ENCODE data around the gene RAD21L1. TPM values are rescaled to one million over a fixed set of nuclear protein-coding genes. Genes with fewer than 3 reads are reported as not detected.
"Not testable (repeated sequence)": the region's sequence is repeated elsewhere in the genome, so short reads cannot be mapped to it uniquely, and the experiment has no call there.

Gene RAD21L1
- total and polyA plus RNA-seq, 4 donors = not detected

DNA sequence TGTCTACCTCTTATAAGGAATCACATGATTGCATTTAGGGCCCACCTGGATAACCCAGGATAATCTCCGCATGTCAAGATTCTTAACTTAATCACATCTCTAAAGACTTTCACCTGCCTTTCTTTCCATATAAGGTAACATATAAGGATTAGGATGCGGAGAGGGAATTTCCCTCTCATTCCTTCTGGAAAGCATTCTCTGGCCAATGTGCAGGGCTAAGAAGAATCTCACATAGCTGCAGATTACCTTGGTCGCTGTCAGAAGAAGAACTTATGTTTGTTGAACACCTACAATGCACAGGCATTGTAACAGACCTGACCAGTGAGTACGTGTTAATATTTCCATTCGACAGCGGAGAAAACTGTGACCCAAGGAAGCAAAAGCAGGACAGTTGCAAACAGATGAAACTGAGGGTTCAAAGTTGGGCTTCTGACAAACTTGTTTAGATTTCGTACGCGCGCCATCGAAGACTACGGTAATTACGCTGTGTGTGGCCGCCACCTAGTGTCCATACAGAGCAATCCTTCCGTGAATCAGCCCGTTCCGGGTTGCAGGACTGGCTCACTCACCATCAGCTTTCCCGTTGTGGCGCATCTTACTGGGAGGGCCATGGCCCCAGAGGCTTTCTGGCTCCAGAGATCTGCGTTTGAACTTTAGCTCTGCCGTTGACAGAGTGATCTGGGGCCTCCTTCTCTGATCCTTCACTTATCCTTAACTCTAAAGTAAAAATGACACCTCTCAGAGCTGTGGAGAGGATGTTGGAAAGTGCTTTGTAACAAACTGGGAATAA, 13.0 kb upstream of the RAD21L1 start:
- H3K9me3 ChIP-seq (ENCODE audit: control insufficient read depth, low read length) = peaks cover 3% of the 10 kb centered on the region
- H3K36me3 ChIP-seq (ENCODE audit: control insufficient read depth in 1 of 2, insufficient read depth in 2 of 2, low read length in 1 of 2) = no peaks in the 10 kb centered on the region
- no peak overlapping the region for H3K4me3 ChIP-seq (ENCODE audit: low read length in 2 of 2)
- DNase-seq (peak; percentile 68 to 85), ATAC-seq (ENCODE audit: low FRiP score) (peak; percentile 81)
- 12% methylated on average over 21 of the region's 21 CpGs for WGBS, 2 donors
- intact Hi-C loops (cut with DNase I) = loop anchor here (5.0 kb wide), 1 partner anchor 396 kb away; no protein-coding TSS in a partner anchor
- no peaks in the 10 kb centered on the region for H3K4me1 ChIP-seq (ENCODE audit: control insufficient read depth in 1 of 2, insufficient read depth in 2 of 2, low read length in 2 of 2)
- no peak overlapping the region for H3K27ac ChIP-seq (ENCODE audit: low read depth in 1 of 2, low read length in 2 of 2)
- H3K27me3 ChIP-seq (ENCODE audit: control insufficient read depth in 1 of 2, insufficient read depth in 2 of 2, low read length in 1 of 2) = no peaks in the 10 kb centered on the region

DNA sequence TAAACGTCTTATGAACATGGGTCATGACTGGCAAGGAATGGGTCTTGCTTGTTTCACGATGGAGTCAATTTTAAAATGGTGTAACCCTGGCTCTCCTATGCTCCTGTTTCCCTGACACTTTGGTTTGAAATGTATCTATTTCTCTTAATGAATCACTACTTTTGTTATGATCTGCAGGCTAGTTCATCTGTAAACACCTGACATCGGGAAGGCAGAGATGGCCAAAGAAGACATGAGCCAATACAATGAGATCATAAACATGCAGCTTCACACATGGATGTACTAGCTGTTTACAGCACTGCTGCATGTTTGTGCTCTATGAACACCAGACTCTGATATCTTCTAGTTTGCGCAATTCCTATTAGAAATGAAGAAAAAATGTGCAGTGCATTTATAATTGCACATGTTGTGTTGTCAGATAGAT, 11.0 kb upstream of the RAD21L1 start:
- DNase-seq = no peak
- H3K27me3 ChIP-seq (ENCODE audit: control insufficient read depth in 1 of 2, insufficient read depth in 2 of 2, low read length in 1 of 2) = no peaks in the 10 kb centered on the region
- no peak for ATAC-seq (ENCODE audit: low FRiP score)
- H3K9me3 ChIP-seq (ENCODE audit: control insufficient read depth, low read length) = peaks cover 2% of the 10 kb centered on the region
- H3K4me1 ChIP-seq (ENCODE audit: control insufficient read depth in 1 of 2, insufficient read depth in 2 of 2, low read length in 2 of 2) = no peaks in the 10 kb centered on the region
- no peak overlapping the region for H3K4me3 ChIP-seq (ENCODE audit: low read length in 2 of 2)
- no peak overlapping the region for H3K27ac ChIP-seq (ENCODE audit: low read depth in 1 of 2, low read length in 2 of 2)
- intact Hi-C loops (cut with DNase I) = loop anchor here (5.0 kb wide), 1 partner anchor 398 kb away; no protein-coding TSS in a partner anchor
- WGBS, 2 donors = 68 to 74% methylated on average over 4 of the region's 4 CpGs
- no peaks in the 10 kb centered on the region for H3K36me3 ChIP-seq (ENCODE audit: control insufficient read depth in 1 of 2, insufficient read depth in 2 of 2, low read length in 1 of 2)

DNA sequence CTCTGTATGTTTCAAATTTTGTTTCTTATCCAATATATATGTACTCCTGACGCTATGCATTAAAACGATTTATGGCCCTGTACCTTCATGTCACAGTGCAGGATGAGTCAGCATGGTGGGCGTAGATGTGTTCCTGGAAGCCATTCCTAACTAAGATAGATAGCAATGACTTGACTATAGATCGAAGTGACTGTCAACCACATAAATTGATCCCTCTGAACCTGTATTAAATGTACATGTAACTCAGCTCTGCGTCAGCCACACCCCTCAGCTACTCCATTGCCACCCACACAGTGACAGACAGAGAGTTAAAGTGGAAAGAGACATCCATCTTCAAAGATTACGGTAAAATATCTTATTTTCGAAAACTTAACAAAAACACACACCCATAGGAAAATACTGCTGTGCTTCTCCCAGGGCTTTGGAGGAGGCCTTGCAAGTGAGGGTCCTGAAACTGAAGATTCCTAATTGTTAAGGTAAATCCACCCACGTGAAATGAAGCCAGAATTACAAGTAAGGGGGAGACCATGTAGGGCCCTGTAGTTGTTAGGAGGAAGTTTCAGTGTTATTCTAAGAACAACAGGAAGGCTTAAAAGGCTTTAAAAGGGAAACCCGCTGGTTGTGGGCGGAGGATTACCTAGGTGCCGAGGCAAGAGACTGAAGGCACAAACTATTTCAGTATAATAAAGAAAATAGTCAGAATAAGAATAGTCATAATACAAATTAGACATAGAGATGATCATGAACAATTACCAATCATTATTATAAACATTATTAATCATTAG, 10.3 kb upstream of the RAD21L1 start:
- intact Hi-C loops (cut with DNase I) = no loop called here
- no peaks in the 10 kb centered on the region for H3K9me3 ChIP-seq (ENCODE audit: control insufficient read depth, low read length)
- DNase-seq (no peak), ATAC-seq (ENCODE audit: low FRiP score) (no peak)
- H3K27me3 ChIP-seq (ENCODE audit: control insufficient read depth in 1 of 2, insufficient read depth in 2 of 2, low read length in 1 of 2) = no peaks in the 10 kb centered on the region
- no peak overlapping the region for H3K27ac ChIP-seq (ENCODE audit: low read depth in 1 of 2, low read length in 2 of 2)
- H3K4me3 ChIP-seq (ENCODE audit: low read length in 2 of 2) = no peak overlapping the region
- H3K36me3 ChIP-seq (ENCODE audit: control insufficient read depth in 1 of 2, insufficient read depth in 2 of 2, low read length in 1 of 2) = no peaks in the 10 kb centered on the region
- 67 to 70% methylated on average over 11 of the region's 11 CpGs for WGBS, 2 donors
- H3K4me1 ChIP-seq (ENCODE audit: control insufficient read depth in 1 of 2, insufficient read depth in 2 of 2, low read length in 2 of 2) = no peaks in the 10 kb centered on the region

DNA sequence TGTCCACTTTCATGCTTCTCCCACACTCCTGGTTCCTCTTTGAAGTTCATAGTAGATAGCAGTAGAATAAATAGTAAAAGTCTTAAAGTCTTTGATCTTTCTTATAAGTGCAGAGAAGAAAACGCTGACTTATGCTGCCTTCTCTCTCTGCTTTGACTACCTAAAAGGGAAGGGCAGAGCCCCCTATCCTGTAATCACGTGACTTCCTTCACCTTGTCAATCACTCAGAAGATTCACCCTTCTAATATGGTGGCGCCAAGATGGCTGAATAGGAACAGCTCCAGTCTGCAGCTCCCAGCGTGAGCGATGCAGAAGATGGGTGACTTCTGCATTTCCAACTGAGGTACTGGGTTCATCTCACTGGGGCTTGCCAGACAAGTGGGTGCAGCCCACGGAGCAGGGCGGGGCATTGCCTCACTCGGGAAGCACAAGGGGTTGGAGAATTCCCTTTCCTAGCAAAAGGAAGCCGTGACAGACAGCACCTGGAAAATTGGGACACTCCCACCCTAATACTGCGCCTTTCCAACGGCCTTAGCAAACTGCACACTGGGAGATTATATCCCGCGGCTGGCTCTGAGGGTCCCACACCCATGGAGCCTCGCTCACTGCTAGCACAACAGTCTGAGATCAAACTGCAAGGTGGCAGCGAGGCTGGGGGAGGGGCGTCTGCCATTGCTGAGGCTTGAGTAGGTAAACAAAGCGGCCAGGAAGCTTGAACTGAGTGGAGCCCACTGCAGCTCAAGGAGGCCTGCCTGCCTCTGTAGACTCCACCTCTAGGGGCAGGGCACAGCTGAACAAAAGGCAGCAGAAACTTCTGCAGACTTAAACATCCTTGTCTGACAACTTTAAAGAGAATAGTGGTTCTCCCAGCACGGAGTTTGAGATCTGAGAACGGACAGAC, 9.1 kb upstream of the RAD21L1 start:
- intact Hi-C loops (cut with DNase I); ATAC-seq (ENCODE audit: low FRiP score); H3K4me1 ChIP-seq (ENCODE audit: control insufficient read depth in 1 of 2, insufficient read depth in 2 of 2, low read length in 2 of 2); H3K27me3 ChIP-seq (ENCODE audit: control insufficient read depth in 1 of 2, insufficient read depth in 2 of 2, low read length in 1 of 2); H3K9me3 ChIP-seq (ENCODE audit: control insufficient read depth, low read length); H3K36me3 ChIP-seq (ENCODE audit: control insufficient read depth in 1 of 2, insufficient read depth in 2 of 2, low read length in 1 of 2); DNase-seq; H3K4me3 ChIP-seq (ENCODE audit: low read length in 2 of 2); H3K27ac ChIP-seq (ENCODE audit: low read depth in 1 of 2, low read length in 2 of 2): not testable (repeated sequence)
- WGBS, 2 donors = 80 to 81% methylated on average over 19 of the region's 19 CpGs

DNA sequence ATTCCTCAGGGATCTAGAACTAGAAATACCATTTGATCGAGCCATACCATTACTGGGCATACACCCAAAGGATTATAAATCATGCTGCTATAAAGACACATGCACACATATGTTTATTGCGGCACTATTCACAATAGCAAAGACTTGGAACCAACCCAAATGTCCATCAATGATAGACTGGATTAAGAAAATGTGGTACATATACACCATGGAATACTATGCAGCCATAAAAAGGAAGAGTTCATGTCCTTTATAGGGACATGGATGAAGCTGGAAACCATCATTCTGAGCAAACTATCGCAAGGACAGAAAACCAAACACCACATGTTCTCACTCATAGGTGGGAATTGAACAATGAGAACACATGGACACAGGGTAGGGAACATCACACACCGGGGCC, 3.1 kb upstream of the RAD21L1 start:
- H3K4me3 ChIP-seq (ENCODE audit: low read length in 2 of 2); ATAC-seq (ENCODE audit: low FRiP score); DNase-seq; H3K36me3 ChIP-seq (ENCODE audit: control insufficient read depth in 1 of 2, insufficient read depth in 2 of 2, low read length in 1 of 2); H3K27me3 ChIP-seq (ENCODE audit: control insufficient read depth in 1 of 2, insufficient read depth in 2 of 2, low read length in 1 of 2); intact Hi-C loops (cut with DNase I); H3K27ac ChIP-seq (ENCODE audit: low read depth in 1 of 2, low read length in 2 of 2); H3K4me1 ChIP-seq (ENCODE audit: control insufficient read depth in 1 of 2, insufficient read depth in 2 of 2, low read length in 2 of 2); H3K9me3 ChIP-seq (ENCODE audit: control insufficient read depth, low read length): not testable (repeated sequence)
- 73 to 87% methylated on average over 3 to 4 of the region's 4 CpGs for whole genome bisulfite sequencing, 2 donors

DNA sequence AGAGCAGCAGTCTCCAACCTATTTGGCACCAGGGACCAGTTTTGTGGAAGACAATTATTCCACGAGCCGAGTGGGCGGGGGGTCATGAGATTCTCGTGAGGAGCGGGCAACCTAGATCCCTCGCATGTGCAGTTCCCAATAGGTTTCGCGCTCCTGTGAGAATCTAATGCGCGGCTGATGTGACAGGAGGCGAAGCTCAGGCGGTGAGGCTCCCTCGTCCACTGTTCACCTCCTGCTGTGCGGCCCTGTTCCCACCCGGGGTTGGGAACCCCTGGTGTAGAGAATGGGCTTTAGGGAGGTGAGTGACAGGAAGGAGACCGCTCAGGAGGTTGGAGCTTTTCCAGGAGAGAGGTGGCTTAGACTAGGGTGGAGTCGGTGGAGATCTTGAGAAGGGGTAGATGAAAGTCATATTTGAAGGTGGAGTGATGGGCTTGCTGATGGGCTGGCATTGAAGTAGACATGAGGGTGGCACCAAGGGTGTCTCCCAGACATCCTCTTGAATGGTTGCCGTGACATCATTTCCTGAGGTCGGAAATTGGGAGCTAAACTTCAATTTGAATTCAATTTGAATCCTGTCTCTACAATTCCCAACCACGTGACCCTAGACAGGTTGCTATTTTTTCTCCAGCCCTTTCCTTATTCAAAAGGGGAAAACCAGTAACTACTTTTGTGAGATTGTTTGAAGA, 1.5 kb upstream of the RAD21L1 start:
- Histone ChIP-seq H3K36me3 (ENCODE audit: control insufficient read depth in 1 of 2, insufficient read depth in 2 of 2, low read length in 1 of 2) (no peaks in the 10 kb centered on the region), H3K27me3 (ENCODE audit: control insufficient read depth in 1 of 2, insufficient read depth in 2 of 2, low read length in 1 of 2) (no peaks in the 10 kb centered on the region), H3K9me3 (ENCODE audit: control insufficient read depth, low read length) (no peaks in the 10 kb centered on the region), H3K4me1 (ENCODE audit: control insufficient read depth in 1 of 2, insufficient read depth in 2 of 2, low read length in 2 of 2) (no peaks in the 10 kb centered on the region), H3K4me3 (ENCODE audit: low read length in 2 of 2) (no peak overlapping the region), H3K27ac (ENCODE audit: low read depth in 1 of 2, low read length in 2 of 2) (no peak overlapping the region)
- DNase-seq (no peak), ATAC-seq (ENCODE audit: low FRiP score) (no peak)
- 81 to 84% methylated on average over 20 of the region's 20 CpGs for WGBS, 2 donors
- intact Hi-C loops (cut with DNase I) = no loop called here

DNA sequence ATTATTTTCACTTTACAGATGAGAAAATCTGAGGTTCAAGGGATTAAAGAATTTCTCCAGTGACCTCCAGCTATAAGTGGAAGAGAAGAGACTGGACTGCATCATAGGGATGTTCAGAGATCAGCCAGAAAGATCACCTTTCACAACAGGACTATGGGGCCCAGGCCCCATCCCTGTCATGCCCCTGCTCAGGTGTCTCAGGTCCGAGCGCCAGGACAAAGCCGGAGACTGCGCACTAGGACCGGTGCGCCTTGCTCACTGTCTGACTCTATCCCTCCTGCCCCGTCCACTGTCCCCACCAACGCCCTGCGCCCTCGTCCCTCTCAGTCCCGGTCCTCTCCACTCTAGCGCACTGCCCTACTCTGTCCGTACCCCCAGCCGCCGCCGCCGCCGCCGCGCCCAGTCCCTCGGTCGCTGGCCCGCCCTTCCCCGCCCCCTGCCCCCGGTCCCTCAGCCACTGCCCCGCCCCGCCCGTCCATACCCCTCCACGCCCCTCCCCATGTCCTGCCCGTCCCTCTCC, 521 bp upstream of the RAD21L1 start:
- Histone ChIP-seq H3K27ac (ENCODE audit: low read depth in 1 of 2, low read length in 2 of 2) (no peak overlapping the region), H3K9me3 (ENCODE audit: control insufficient read depth, low read length) (no peaks in the 10 kb centered on the region), H3K4me1 (ENCODE audit: control insufficient read depth in 1 of 2, insufficient read depth in 2 of 2, low read length in 2 of 2) (no peaks in the 10 kb centered on the region), H3K36me3 (ENCODE audit: control insufficient read depth in 1 of 2, insufficient read depth in 2 of 2, low read length in 1 of 2) (no peaks in the 10 kb centered on the region), H3K27me3 (ENCODE audit: control insufficient read depth in 1 of 2, insufficient read depth in 2 of 2, low read length in 1 of 2) (no peaks in the 10 kb centered on the region), H3K4me3 (ENCODE audit: low read length in 2 of 2) (no peak overlapping the region)
- DNase-seq (no peak), ATAC-seq (ENCODE audit: low FRiP score) (peak; percentile 81)
- intact Hi-C loops (cut with DNase I) = no loop called here
- 3 to 4% methylated on average over 12 to 30 of the region's 30 CpGs for WGBS, 2 donors

DNA sequence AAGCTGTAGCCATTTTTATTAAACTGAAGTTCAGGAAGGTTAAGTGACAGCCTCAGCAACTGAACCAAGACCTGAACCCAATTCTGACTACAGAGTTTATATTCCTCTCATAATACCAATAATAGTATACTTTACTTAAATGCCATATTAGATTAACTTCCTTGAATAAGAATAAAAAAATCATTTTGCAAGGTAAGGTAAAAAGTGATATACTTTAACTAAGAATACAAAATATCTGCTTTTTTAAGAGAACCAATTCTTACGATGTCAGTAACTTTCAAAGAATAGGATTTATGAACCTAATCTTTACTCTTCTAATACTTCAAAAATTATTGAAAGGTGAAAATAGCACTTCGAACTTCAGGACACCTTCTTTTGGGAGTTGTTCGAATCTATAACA, 3.7 kb downstream of the RAD21L1 start:
- H3K27me3 ChIP-seq (ENCODE audit: control insufficient read depth in 1 of 2, insufficient read depth in 2 of 2, low read length in 1 of 2) = no peaks in the 10 kb centered on the region
- H3K4me1 ChIP-seq (ENCODE audit: control insufficient read depth in 1 of 2, insufficient read depth in 2 of 2, low read length in 2 of 2) = no peaks in the 10 kb centered on the region
- intact Hi-C loops (cut with DNase I) = no loop called here
- H3K9me3 ChIP-seq (ENCODE audit: control insufficient read depth, low read length) = no peaks in the 10 kb centered on the region
- no peak for ATAC-seq (ENCODE audit: low FRiP score)
- no peak for DNase-seq
- H3K4me3 ChIP-seq (ENCODE audit: low read length in 2 of 2) = no peak overlapping the region
- 82 to 83% methylated on average over 3 of the region's 3 CpGs for WGBS, 2 donors
- H3K36me3 ChIP-seq (ENCODE audit: control insufficient read depth in 1 of 2, insufficient read depth in 2 of 2, low read length in 1 of 2) = no peaks in the 10 kb centered on the region
- H3K27ac ChIP-seq (ENCODE audit: low read depth in 1 of 2, low read length in 2 of 2) = no peak overlapping the region

Data from aorta (tissue), 5 donors.